ENCODE measurements around the gene ATRAID. TPM values are rescaled to one million over a fixed set of nuclear protein-coding genes. Genes with fewer than 3 reads are reported as not detected.
"Not testable (repeated sequence)": the region's sequence is repeated elsewhere in the genome, so short reads cannot be mapped to it uniquely, and the experiment has no call there.

Gene ATRAID, protein sequence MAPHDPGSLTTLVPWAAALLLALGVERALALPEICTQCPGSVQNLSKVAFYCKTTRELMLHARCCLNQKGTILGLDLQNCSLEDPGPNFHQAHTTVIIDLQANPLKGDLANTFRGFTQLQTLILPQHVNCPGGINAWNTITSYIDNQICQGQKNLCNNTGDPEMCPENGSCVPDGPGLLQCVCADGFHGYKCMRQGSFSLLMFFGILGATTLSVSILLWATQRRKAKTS
- 77.9 and 80.9 TPM in 2 replicates for total RNA-seq

DNA sequence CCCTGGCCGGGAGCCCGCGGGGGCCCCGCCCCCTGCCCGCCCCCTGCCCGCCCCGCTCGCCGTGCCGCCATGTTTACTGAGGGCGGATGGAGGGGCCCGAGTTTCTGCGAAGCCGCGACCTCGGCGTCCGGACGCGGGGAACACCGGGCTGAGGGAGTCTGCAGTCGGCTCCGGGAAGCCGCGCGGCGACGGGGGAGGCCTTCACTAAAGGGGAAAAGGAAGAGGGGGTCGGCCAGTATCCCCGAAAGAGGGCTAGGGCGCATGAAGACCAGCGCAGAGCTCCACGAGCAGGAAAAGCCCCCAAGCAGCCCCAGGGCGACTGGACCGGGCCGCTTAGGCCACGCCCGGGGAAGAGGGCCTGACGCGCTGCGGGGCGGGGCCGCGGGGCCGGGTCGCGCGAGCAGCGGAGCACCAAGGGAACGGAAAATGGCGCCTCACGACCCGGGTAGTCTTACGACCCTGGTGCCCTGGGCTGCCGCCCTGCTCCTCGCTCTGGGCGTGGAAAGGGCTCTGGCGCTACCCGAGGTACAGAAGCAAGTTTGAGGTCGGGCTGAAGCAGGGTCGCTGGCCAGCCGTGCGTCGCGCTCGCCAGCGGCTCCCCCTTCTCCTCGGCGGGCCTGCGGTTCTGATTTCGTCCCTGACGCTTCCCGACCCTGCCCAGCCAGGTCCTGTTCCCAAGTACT is at the start of gene ATRAID, which contains the start of gene SLC5A6:
ATRAID (plus strand) TSS at position 99 of the 683 bp plus-strand sequence; CDS start at position 427, 328 bp downstream.
SLC5A6 (minus strand) TSS at position 326 of the 683 bp plus-strand sequence. CDS start 4,618 bp downstream, outside the sequence.
- intact Hi-C loops (cut with micrococcal nuclease), result loop anchor here (1.0 to 10.0 kb wide), 19 partner anchors 43 to 425 kb away; partner anchors contain the start of genes ABHD1, CCDC121, CENPA and EIF2B4

DNA sequence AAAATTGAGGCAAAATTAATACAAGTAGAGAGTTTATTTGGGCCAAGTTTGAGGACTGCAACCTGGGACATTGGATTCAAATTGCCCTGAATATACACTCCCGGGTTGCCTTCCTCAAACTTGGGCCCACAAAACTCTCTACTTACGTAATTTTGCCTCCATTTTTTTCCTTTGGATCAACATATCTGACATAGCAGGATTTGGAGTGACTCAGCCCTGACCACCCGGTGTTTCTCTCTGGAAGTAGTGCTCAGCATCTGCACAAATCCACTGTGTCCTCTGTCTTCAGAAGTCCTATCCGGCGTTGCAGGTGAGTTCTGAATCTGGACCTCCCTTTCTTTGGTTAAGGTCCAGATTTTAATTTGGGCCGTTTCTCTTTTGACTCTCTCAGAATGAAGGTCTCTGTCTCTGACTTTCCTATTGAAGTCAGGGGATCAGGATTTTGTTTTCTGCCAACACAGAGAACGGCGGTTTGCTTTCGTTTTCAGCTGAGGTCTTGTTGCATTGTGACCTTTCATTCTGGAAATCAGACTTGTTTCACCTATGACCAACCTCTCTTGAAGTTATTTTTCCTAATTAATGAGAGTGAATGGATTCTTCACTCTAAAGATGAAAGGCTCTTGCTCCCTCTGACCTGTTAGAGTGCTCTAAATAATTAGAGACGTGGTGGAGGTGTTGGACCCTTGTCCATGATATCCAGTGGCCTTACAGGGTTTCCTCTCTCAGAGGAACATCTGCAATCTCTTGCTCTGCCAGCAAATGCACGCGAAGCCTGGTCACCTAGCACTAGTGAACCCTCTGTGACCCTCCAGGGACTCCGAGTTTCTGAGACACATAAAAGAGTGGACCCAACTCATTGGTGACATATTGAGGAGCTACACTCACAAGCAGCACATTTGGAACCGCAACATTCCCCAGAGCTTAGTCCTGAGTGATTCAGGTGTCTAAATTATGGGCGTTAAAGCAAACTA is 49.4 kb upstream of the ATRAID start:
- intact Hi-C loops (cut with micrococcal nuclease), result no loop called here

DNA sequence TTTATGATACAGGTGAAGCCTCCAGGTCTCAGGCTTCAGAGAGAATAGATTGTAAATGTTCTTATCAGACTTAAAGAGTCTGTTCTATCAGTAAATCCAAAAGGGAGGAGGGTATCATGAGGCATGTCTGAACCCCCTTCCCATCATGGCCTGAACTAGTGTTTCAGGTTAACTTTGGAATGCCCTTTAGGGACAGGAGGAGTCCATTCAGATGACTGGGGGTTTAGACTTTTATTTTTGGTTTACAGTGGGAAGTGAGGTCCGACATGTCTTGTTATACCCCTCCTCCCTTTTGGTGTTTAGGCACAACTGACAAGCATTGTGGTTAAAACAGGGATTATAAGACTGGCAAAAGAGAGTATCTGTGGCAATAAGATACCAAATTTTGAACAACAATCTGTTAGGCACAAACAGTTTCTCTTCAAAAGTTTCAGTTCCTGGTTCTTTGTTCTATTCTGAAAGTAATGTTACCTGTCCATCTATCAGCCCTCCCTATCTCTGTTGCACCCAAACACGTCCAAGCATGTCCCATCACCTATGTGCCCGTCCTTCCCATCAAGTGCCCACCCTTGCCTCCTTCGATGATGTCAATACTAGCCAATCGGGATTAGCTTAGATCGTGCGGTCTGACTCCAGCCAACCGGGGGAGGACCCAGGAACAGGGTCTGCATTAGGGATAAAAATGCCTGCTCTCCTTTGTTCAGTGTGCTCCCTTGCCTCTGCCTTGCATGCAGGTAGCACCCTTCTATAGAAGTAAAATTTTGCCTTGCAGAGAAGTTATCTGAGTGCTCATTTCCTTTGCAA is 46.7 kb upstream of the ATRAID start:
- intact Hi-C loops (cut with micrococcal nuclease), result no loop called here

DNA sequence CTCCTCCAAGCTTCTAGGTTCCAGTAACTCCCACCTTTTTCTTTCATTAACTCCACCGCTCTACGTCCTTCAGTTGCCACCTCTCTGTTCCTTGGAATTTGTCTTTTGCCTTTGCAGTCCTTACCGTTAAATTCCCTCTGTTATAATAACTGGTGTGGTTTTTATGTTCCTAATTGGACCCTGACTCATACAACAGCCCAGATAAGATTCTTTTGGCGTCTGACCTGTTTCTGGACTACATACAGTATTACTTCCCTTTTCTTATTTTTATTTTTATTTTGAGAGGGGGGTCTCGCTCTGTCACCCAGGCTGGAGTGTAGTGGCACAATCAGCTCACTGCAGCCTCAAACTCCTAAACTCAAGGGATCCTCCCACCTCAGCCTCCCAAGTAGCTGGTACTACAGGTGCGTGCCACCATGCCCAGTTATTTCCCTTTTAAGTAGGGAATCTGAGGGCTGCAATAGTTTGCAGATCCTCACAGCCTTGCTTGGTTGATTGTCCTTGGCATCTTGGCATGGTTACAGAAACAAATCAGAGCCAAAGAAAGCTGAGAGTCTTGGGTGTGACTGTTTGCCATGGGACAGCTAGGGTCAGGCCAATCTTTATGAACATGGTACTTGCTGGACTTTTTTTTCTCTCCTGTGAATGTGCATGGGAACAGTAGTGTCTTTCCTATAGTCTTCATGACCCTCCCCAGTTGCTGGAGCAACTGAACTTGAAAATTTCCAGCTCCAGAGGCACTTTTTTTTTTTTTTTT is 41.1 kb upstream of the ATRAID start:
- intact Hi-C loops (cut with micrococcal nuclease), result loop anchor here (1.0 to 5.0 kb wide), 2 partner anchors 109 to 208 kb away; no protein-coding TSS in a partner anchor

DNA sequence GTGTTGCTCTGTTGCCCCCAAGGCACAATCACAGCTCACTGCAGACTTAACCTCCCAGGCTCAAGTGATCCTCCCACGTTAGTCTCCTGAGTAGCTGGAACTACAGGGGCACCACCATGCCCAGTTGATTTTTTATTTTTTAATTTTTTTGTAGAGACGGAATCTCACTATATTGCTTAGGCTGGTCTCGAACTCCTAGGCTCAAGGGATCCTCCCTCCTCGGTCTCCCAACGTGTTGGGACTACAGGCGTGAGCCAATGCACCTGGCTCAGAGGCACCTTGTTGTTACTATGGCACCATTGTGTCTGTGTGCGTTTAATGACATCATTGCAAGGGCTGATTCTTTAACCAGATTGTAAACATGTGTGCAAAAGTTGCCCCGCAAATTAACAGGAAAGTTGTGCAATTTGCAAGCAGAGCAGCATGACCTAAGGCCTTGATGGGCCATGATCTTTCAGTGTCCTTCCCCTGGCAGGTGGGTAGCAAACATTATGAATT is 40.4 kb upstream of the ATRAID start:
- intact Hi-C loops (cut with micrococcal nuclease), result loop anchor here (5.0 kb wide), 1 partner anchor 209 kb away; no protein-coding TSS in a partner anchor

DNA sequence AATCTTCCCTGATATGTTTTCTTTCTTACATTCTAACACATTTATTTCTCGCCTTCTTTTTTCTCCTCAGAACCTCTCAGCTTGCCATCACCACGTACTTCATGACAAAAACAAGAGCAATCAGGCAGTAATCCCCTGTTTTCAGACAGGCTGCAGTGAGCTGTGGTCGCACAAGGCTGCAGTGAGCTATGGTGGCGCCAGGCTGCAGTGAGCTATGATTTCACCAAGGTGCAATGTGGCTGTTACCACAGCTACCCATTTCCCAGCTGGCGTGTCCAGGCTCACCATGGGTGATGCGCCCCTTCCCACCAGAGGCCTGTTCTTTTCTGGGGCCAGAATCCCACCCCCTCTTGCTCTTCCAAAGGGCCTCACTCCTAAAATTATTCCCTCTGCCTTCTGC is 37.2 kb upstream of the ATRAID start:
- intact Hi-C loops (cut with micrococcal nuclease), result loop anchor here (5.0 kb wide), 1 partner anchor 212 kb away; no protein-coding TSS in a partner anchor

DNA sequence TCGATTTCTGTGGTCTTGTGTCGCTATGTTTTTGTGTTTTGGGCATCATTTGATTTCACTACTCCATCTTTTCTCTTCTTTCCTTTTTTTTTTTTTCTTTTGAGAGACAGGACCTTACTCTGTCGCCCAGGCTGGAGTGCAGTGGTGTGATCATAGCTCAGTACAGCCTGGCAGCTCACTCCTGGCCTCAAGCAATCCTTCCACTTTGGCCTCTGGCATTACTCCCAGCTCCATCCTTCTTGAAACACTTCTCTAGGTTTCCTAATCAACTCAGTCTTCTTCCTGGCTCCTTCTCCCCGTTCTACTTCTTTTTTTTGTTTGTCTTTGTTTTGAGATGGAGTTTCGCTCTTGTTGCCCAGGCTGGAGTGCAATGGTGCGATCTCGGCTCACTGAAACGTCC is 36.5 kb upstream of the ATRAID start:
- intact Hi-C loops (cut with micrococcal nuclease), result no loop called here

DNA sequence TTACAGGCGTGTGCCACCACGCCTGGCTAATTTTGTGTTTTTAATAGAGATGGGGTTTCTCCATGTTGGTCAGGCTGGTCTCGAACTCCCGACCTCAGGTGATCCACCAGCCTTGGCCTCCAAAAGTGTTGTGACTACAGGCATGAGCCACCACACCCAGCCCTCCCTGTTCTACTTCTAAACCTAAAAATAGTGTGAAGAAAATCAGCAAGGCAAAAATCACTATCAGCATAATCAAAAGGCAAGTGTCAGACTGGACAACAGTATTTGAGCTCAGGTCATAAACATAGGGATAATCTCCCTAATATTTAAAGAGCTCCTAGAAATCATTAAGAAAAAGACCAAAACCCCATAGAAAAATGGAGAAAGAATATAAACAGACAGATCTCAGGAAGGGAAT is 36.1 kb upstream of the ATRAID start:
- intact Hi-C loops (cut with micrococcal nuclease), result not testable (repeated sequence)

DNA sequence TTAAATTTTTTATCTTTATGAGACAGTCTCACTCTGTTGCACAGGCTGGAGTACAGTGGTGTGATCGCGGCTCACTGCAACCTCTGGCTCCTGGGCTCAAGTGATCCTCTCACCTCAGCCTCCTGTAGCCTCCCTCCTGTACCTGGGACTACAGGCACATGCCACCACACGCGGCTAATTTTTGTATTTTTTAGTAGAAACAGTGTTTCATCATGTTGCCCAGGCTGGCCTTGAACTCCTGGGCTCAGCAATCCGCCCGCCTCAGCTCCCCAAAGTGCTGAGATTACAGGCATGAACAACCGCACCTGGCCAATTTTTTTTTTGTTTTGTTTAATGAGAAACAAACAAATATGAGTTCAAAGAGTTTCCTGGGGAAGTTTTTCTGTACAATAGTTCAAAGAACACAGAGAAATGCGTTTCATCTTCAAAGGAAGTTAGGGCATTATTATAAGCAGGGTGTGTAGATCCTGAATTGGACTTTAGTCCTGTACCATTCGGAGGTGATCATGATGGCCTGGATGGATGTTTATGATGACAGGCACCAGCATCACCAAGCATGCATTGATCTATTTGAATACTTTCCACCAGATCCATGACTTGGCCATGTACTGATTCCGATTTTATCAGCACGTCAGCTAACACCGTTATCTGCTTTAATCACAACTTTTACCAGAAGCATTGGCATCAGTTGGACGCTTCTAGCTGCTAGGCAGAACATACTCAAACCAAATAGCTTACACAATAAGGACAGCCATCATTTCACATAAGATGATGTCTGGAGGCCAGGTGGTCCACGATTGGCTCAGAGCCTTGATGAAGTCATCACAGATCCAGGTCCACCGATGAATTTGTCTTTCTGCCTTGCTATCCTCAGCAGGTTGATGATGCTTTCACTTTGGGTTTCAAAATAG is 34.1 kb upstream of the ATRAID start:
- intact Hi-C loops (cut with micrococcal nuclease), result no loop called here

DNA sequence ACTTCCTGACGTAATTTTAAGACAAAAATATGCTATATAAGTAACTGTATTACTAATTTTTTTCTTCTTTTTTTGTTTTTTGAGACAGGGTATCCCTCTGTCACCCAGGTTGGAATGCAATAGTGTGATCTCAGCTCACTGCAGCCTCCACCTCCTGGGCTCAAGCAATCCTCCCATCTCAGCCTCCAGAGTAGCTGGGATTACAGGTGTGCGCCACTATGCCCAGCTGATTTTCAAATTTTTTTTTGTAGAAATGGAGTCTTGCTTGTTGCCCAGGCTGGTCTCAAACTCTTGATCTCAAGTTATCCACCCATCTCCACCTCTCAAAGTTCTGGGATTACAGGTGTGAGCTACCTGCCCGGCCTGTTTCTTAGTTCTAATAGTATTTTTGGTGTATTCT is 33.4 kb upstream of the ATRAID start:
- intact Hi-C loops (cut with micrococcal nuclease), result no loop called here

DNA sequence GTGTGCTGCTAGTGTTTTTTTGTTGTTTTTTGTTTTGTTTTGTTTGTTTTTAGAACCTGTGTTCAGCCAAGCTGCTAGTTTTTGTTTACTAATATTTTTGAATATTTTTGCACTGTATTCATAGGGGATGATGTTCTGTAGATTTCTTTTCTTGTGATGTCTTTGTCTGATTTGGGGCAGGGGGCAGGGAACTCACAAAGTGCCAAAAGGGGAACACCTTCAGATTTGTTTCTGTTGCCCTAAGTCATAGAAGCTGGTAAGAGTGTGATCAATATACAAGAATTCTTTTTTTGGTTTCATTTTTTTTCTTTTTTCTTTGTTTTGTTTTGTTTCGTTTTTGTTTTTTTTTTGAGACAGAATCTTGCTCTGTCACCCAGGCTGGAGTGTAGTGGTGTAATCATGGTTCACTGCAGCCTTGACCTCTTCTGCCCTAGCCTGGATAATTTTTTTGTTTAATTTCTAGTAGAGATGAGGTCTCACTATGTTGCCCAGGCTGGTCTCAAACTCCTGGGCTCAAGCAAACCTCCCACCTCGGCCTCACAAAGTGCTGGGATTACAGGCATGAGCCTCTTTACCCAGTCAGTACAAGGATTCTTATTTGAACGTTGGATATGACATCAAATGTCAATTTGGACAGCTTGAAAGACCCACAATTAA is 32.4 kb upstream of the ATRAID start:
- intact Hi-C loops (cut with micrococcal nuclease), result no loop called here

DNA sequence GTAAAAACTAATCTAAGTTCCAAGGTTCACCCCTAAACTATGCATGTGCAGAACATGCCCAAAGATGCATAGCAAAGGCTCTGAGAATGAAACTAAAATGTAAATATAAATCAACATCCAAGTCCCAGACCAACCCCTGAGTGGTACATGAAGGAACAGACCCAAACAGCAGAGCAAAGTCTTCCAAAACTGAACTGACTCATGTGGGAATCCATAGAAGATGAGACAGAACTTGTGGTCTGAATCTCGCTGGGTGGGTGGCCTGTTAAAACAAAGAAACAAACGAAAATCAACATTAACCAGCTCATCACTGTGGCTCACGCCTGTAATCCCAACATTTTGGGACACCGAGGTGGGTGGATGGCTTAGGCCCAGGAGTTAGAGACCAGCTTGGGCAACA is 29.5 kb upstream of the ATRAID start:
- intact Hi-C loops (cut with micrococcal nuclease), result no loop called here

DNA sequence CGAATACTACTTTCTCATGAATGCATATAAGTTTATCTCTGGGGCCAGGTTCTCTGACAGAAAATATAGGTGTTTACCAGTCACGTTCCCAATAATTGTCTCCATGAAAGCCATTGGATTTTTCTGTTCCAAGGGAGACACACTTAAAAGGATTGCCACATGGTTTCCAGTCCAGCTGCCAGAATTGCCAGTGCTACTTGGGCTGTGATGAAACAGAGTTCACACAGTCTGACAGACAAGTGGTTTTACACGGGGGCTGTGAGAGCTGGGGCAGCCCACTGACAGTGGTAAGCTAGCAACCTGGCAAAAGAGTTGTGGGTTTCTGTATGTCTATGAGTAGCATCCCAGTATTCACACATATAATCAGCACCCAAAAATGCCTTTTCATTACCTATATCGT is 27.7 kb upstream of the ATRAID start:
- intact Hi-C loops (cut with micrococcal nuclease), result no loop called here

DNA sequence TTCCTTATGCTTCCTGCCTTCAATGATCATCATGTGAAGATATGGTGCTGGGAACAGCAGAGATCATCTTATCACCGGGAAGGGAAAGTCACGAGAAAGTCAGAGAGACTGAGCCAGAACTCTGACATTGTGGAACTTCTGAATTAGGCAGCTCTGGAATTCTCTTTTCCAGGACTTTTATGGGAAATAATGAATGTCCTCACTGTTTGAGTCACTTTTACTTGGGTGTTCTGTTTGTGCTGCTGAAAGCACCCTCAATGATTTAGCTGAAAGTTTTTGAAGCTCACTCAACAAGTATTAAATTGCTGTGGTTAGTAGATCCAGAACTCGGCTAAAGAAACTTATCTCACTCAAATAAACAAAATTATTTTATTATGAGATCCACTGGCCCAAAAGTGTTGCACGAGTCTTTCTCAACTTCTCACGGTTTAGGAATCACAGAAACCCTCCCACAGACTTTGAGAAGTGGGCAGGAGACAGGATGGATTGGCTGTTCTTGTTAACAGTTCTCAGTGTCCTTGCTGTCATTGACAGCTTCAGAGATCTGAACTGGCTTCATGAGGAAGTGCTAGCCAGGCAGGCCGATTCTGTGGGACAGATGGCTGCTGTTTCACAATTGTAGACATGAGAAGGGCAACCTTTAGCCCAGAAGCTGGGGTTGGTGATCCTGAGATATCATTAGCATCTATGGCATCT is 26.4 kb upstream of the ATRAID start:
- intact Hi-C loops (cut with micrococcal nuclease), result no loop called here

DNA sequence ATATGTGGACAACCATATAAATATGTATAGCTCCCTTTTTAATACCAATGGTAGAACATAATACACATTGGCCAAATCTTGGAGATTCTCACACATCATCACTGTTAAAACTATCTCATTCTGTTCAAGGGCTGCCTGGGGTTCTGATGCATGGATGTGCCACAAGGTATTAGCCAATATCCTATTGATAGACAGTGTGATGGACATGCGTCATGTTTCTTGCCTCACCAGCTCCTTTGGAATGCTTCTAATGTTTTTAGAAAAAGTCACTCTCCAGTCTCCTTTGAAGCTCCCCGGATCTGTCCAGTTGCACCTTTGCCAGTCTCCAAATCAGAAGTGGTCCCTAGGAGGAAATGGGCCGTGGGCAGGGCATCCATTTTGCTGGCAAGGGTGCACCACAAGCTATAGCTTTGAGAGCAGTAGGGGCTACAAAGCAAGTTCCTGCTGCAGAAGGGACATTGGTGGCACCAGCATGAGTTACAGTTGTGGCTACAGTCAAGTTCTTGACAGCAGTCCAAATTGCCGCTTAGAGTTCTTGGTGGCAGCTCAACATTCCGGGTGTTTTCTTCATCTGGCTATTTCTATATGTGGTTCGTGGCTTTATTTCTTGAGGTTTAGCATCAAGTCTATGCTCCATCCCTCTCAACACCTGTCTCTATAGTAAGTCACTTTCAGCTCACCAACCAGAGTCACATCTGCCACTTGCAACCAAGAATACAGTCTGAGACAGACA is 25.1 kb upstream of the ATRAID start:
- intact Hi-C loops (cut with micrococcal nuclease), result no loop called here

DNA sequence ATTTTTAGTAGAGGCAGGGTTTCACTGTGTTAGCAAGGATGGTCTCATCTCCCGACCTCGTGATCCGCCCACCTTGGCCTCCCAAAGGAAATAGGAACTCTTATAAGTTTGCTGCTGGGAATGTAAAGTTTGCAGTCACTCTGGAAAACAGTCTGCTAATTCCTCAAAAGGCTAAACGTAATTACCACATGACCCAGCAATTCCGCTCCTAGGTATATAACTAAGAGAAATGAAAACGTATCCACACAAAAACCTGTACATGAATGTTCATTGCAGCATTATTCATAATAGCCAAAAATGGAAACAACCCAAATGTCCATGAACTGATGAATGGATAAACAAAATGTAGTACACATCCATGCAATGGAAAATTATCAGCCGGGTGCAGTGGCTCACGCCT is 21.9 kb upstream of the ATRAID start:
- intact Hi-C loops (cut with micrococcal nuclease), result no loop called here
